HG03064 (cell line): ENCODE measurements around the gene NARF.
"Not testable (repeated sequence)": the region's sequence is repeated elsewhere in the genome, so short reads cannot be mapped to it uniquely, and the experiment has no call there.

Source experiments
- ATAC-seq: cut with Tn5 transposase; IDR thresholded peaks from one replicate; pipeline ENCODE4 v1.9.1; 2021; ENCODE audit warnings: low read depth; ENCODE audit not compliant: unreplicated experiment

The NARF gene

GRCh38 chr17:82528484-82529265 is 70.1 kb downstream of the NARF start:
- no peak for ATAC-seq

- ATAC-seq, result no peak
Observed at GRCh38 chr17:82529914-82530300, 71.4 kb downstream of the NARF start.

GRCh38 chr17:82531431-82531881 is 72.9 kb downstream of the NARF start:
- no peak for ATAC-seq

- no peak for ATAC-seq
Observed at GRCh38 chr17:82534401-82534812, 75.9 kb downstream of the NARF start.

GRCh38 chr17:82536512-82537201 is 78.1 kb downstream of the NARF start:
- ATAC-seq, result no peak

- ATAC-seq, result not testable (repeated sequence)
Observed at GRCh38 chr17:82537228-82537627, 78.7 kb downstream of the NARF start.

- ATAC-seq, result not testable (repeated sequence)
Observed at GRCh38 chr17:82539076-82539475, 80.5 kb downstream of the NARF start.
